HG03095 (cell line): Measurements from ENCODE around the gene NUDT22.

Source experiments
- ATAC-seq: cut with Tn5 transposase; IDR thresholded peaks from one replicate; pipeline ENCODE4 v1.9.1; 2021; ENCODE audit warnings: moderate library complexity; ENCODE audit not compliant: unreplicated experiment

NUDT22 gene

GRCh38 chr11:64253481-64253880 lies 27.4 kb downstream of the NUDT22 start:
- ATAC-seq, result no peak

GRCh38 chr11:64254326-64254725 lies 28.3 kb downstream of the NUDT22 start:
- ATAC-seq, result no peak

GRCh38 chr11:64255135-64256128 lies 29.4 kb downstream of the NUDT22 start:
- no peak for ATAC-seq

GRCh38 chr11:64256300-64256699 lies 30.2 kb downstream of the NUDT22 start:
- no peak for ATAC-seq

GRCh38 chr11:64258356-64258755 lies 32.3 kb downstream of the NUDT22 start:
- ATAC-seq, result no peak

GRCh38 chr11:64258946-64259532 lies 33.0 kb downstream of the NUDT22 start:
- no peak for ATAC-seq

GRCh38 chr11:64259533-64260067 lies 33.5 kb downstream of the NUDT22 start:
- no peak for ATAC-seq

GRCh38 chr11:64260147-64260708 lies 34.2 kb downstream of the NUDT22 start:
- ATAC-seq, result no peak

- no peak for ATAC-seq
These were observed 35.5 kb downstream of the NUDT22 start for GRCh38 chr11:64261556-64262080.

GRCh38 chr11:64262271-64263002 lies 36.4 kb downstream of the NUDT22 start:
- no peak for ATAC-seq

GRCh38 chr11:64263021-64263946 lies 37.2 kb downstream of the NUDT22 start:
- ATAC-seq, result no peak

GRCh38 chr11:64263947-64264317 lies 37.9 kb downstream of the NUDT22 start:
- no peak for ATAC-seq

GRCh38 chr11:64264371-64264852 lies 38.3 kb downstream of the NUDT22 start:
- no peak for ATAC-seq

- ATAC-seq, result no peak
These were observed 39.4 kb downstream of the NUDT22 start for GRCh38 chr11:64265176-64266160.

- ATAC-seq, result no peak
These were observed 40.3 kb downstream of the NUDT22 start for GRCh38 chr11:64266339-64266738.

GRCh38 chr11:64267207-64267945 lies 41.3 kb downstream of the NUDT22 start:
- ATAC-seq, result no peak

GRCh38 chr11:64268025-64268892 lies 42.2 kb downstream of the NUDT22 start:
- no peak for ATAC-seq
